ENCODE data around the gene ADARB2. TPM values are rescaled to one million over a fixed set of nuclear protein-coding genes. Genes with fewer than 3 reads are reported as not detected.
"Not testable (repeated sequence)": the region's sequence is repeated elsewhere in the genome, so short reads cannot be mapped to it uniquely, and the experiment has no call there.

ADARB2 gene
- total RNA-seq, 1 donor from 2014 or later: 0.11 TPM

DNA sequence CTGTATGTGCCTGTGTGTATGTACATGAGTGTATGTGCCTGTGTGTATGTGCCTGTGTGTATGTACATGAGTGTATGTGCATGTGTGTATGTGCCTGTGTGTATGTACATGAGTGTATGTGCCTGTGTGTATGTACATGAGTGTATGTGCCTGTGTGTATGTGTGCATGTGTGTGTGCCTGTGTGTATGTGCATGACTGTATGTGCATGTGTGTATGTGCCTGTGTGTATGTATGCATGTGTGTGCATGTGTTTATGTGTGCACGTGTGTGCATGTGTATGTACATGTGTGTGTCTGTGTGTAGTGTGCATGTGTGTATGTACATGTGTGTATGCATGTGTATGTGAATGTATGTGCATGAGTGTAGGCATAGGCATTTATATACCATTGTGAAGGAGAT lies 274.8 kb downstream of the ADARB2 start:
- Histone ChIP-seq H3K27ac (replicated peaks) (no peak overlapping the region), H3K27me3 (ENCODE audit: low read depth) (peaks cover 46% of the 10 kb centered on the region), H3K9me3 (replicated peaks) (no peaks in the 10 kb centered on the region), H3K4me1 (no peaks in the 10 kb centered on the region), H3K4me3 (no peak overlapping the region), H3K36me3 (no peaks in the 10 kb centered on the region)
- TF ChIP-seq, protein P1, sequence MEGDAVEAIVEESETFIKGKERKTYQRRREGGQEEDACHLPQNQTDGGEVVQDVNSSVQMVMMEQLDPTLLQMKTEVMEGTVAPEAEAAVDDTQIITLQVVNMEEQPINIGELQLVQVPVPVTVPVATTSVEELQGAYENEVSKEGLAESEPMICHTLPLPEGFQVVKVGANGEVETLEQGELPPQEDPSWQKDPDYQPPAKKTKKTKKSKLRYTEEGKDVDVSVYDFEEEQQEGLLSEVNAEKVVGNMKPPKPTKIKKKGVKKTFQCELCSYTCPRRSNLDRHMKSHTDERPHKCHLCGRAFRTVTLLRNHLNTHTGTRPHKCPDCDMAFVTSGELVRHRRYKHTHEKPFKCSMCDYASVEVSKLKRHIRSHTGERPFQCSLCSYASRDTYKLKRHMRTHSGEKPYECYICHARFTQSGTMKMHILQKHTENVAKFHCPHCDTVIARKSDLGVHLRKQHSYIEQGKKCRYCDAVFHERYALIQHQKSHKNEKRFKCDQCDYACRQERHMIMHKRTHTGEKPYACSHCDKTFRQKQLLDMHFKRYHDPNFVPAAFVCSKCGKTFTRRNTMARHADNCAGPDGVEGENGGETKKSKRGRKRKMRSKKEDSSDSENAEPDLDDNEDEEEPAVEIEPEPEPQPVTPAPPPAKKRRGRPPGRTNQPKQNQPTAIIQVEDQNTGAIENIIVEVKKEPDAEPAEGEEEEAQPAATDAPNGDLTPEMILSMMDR (IDR thresholded peaks at IDR 0.05; ENCODE audit: borderline replicate concordance): no peak
- DNase-seq: no peak
- intact Hi-C loops (cut with micrococcal nuclease): no loop called here

DNA sequence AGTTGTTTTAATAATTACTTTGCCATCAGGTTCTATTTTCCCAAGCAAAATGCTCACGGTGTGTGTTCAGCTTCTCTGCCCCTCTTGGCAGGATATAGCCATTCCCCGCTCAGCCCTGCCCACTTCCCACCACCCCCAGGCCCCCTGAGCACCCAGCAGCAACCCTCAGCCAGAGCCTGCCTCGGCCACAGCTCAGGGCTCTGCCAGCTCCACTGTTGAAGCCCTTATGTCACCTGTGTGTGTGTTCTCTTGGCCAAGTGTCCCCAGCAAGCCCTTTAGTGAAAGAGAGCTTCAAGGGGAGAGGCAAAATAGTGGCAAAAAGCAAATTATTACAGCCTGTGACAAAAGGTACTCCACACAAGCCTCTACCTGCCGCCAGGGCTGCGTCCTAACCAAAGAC lies 275.3 kb downstream of the ADARB2 start:
- TF ChIP-seq, protein P1 (IDR thresholded peaks at IDR 0.05; ENCODE audit: borderline replicate concordance): no peak
- Histone ChIP-seq H3K36me3 (no peaks in the 10 kb centered on the region), H3K27me3 (ENCODE audit: low read depth) (peaks cover 46% of the 10 kb centered on the region), H3K9me3 (replicated peaks) (no peaks in the 10 kb centered on the region), H3K4me1 (no peaks in the 10 kb centered on the region), H3K4me3 (no peak overlapping the region), H3K27ac (replicated peaks) (no peak overlapping the region)
- intact Hi-C loops (cut with micrococcal nuclease): no loop called here
- DNase-seq: no peak

DNA sequence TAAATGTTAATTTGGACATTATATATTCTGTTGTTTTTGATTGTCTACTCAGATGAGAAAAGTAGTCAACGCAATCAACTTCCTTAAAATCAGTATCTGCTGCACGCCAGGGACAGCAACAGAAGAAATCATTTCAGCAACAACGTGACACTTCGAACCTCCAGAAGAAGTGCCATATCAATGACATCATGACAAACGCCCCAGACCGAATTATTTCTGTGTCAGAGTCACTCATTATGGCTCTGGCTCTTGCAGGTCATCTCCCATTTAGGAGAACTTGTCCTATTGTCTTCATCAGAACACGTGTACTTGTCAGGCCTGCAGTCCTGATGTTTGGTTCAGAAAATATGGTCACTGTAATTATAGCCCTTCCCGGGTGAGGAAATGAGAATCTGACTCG lies 276.3 kb downstream of the ADARB2 start:
- TF ChIP-seq, protein P1 (IDR thresholded peaks at IDR 0.05; ENCODE audit: borderline replicate concordance): no peak
- Histone ChIP-seq H3K9me3 (replicated peaks) (no peaks in the 10 kb centered on the region), H3K27me3 (ENCODE audit: low read depth) (peaks cover 42% of the 10 kb centered on the region), H3K36me3 (no peaks in the 10 kb centered on the region), H3K27ac (replicated peaks) (no peak overlapping the region), H3K4me1 (no peaks in the 10 kb centered on the region), H3K4me3 (no peak overlapping the region)
- no peak for DNase-seq
- intact Hi-C loops (cut with micrococcal nuclease): no loop called here

DNA sequence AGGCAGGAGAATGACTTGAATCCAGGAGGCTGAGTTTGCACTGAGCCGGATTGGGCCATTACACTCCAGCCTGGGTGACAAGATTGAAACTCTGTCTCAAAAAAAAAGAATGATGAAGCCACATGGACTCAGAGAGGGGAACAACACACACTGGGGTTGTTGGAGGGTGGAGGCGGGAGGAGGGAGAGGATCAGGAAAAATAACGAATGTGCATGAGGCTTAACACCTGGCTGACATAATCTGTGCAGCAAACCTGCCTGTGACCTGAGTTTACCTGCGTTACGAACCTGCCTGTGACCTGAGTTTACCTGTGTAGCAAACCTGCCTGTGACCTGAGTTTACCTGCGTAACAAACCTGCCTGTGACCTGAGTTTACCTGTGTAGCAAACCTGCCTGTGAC lies 277.7 kb downstream of the ADARB2 start:
- H3K9me3 ChIP-seq (replicated peaks); intact Hi-C loops (cut with micrococcal nuclease); H3K27ac ChIP-seq (replicated peaks); H3K36me3 ChIP-seq; DNase-seq; H3K4me3 ChIP-seq; H3K4me1 ChIP-seq: not testable (repeated sequence)
- H3K27me3 ChIP-seq (ENCODE audit: low read depth): peaks cover 38% of the 10 kb centered on the region

DNA sequence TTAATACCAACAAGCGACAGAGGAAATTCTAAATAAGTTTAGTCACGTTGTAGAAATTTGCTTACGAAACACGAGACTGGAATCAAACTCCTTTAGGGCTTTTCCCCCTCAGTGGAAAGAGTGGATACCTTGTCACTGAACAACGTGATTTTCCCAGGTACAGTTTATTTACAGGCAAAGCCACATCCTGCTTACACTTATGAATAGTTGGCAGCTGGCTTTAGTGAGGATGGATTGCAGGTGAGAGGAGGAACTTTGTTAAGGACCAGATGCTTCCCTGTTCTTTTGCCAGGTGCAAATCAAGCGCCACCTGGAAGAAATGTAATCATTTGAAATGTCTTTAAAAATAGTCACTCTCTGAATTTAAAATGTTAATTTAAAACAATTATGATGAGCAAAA lies 282.4 kb downstream of the ADARB2 start:
- Histone ChIP-seq H3K36me3 (no peaks in the 10 kb centered on the region), H3K4me3 (no peak overlapping the region), H3K27ac (replicated peaks) (no peak overlapping the region), H3K4me1 (no peaks in the 10 kb centered on the region), H3K27me3 (ENCODE audit: low read depth) (peaks cover 73% of the 10 kb centered on the region), H3K9me3 (replicated peaks) (no peaks in the 10 kb centered on the region)
- no peak for DNase-seq
- TF ChIP-seq, protein P1 (IDR thresholded peaks at IDR 0.05; ENCODE audit: borderline replicate concordance): no peak
- intact Hi-C loops (cut with micrococcal nuclease): no loop called here

DNA sequence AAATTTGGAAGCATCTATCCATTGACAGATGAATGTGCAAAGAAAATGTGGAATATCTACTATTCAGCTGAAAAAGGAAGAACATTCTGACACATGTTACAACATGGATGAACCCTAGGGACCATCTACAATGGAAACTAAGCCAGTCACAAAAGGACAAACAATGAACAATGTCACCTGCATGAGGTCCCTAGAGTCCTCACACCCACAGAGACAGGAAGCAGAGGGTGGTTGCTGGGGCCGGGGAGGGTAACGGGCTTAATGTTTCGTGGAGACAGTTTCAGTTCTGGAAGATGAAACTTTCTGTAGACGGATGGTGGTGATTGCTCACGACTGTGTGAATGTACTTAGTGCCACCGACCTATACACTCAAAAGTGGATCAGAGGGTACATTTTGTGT lies 282.9 kb downstream of the ADARB2 start:
- intact Hi-C loops (cut with micrococcal nuclease): no loop called here
- Histone ChIP-seq H3K27ac (replicated peaks) (no peak overlapping the region), H3K36me3 (no peaks in the 10 kb centered on the region), H3K27me3 (ENCODE audit: low read depth) (peaks cover 78% of the 10 kb centered on the region), H3K4me1 (no peaks in the 10 kb centered on the region), H3K4me3 (no peak overlapping the region), H3K9me3 (replicated peaks) (no peaks in the 10 kb centered on the region)
- no peak for DNase-seq
- TF ChIP-seq, protein P1 (IDR thresholded peaks at IDR 0.05; ENCODE audit: borderline replicate concordance): no peak

Measured in left ventricle myocardium inferior (tissue), 1 donor.